ENCODE results near the gene RASA3. TPM values are rescaled to one million over a fixed set of nuclear protein-coding genes. Genes with fewer than 3 reads are reported as not detected.
"Not testable (repeated sequence)": the region's sequence is repeated elsewhere in the genome, so short reads cannot be mapped to it uniquely, and the experiment has no call there.

Gene RASA3
- total RNA-seq, 1 experiment from 2014 or later, result 9.1 TPM

- CTCF ChIA-PET, result no interaction called here
These were observed 33.2 kb downstream of the RASA3 start for GRCh38 chr13:114099191-114099590.

DNA sequence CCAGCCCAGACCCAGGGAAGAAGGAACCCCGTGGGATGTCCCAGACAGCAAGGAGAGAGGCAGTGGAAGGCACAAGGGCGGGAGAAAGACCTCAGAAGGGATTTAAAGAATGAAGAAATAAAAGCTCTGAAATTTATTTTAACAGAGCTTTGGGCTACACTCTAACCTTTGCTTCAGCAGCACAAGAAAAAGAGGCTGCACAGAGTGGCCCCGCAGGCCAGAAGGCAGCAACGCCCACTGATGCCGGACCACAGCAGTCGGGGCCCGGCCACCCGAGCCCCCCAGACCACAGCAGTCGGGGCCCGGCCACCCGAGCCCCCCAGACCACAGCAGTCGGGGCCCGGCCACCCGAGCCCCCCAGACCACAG, 33.8 kb downstream of the RASA3 start:
- H3K9me3 ChIP-seq (ENCODE audit: low read length); H4K20me1 ChIP-seq (ENCODE audit: low read length); H3F3A ChIP-seq (ENCODE audit: low read length, unreplicated experiment); H2AFZ ChIP-seq (ENCODE audit: low read length); DNase-seq; H3K9ac ChIP-seq (ENCODE audit: low read length); CTCF ChIA-PET; BruUV-seq (replicated peaks); H3K4me3 ChIP-seq (ENCODE audit: low read length); H3K4me1 ChIP-seq (ENCODE audit: insufficient read depth, low read length); H3K4me2 ChIP-seq (ENCODE audit: low read length); H3K27me3 ChIP-seq (ENCODE audit: low read length); H3K27ac ChIP-seq (ENCODE audit: low read length); H3K79me2 ChIP-seq (ENCODE audit: low read length); POLR2A ChIA-PET (ENCODE audit: unreplicated experiment); H3K9me2 ChIP-seq (replicated peaks; ENCODE audit: low read length); ATAC-seq; H3K36me3 ChIP-seq (ENCODE audit: low read depth, low read length): not testable (repeated sequence)
- intact Hi-C loops (cut with micrococcal nuclease), result loop anchor here (2.0 kb wide), 1 partner anchor 34 kb away; no protein-coding TSS in a partner anchor

More at GRCh38 chr13:114099191-114099590, 33.2 kb downstream of the RASA3 start:
- H3K4me2 ChIP-seq (ENCODE audit: low read length), result no peak overlapping the region
- H3K27ac ChIP-seq (ENCODE audit: low read length), result no peak overlapping the region
- H3K79me2 ChIP-seq (ENCODE audit: low read length), result 0 out of 2 replicates have a peak, but pooled peaks cover 4% of the 10 kb centered on the region
- H4K20me1 ChIP-seq (ENCODE audit: low read length), result no peaks in the 10 kb centered on the region
- H3K27me3 ChIP-seq (ENCODE audit: low read length), result no peaks in the 10 kb centered on the region
- no peak for TF ChIP-seq EZH2 (IDR thresholded peaks at IDR 0.05; ENCODE audit: low read length, unreplicated experiment)
- no peak for TF ChIP-seq EZH2phosphoT487 (IDR thresholded peaks at IDR 0.05; ENCODE audit: borderline replicate concordance, low read length)
- TF ChIP-seq CTCF (conservative IDR thresholded peaks at IDR 0.05; ENCODE audit: low read depth, low read length), result no peak
- H3K9me3 ChIP-seq (ENCODE audit: low read length), result no peaks in the 10 kb centered on the region
- POLR2A ChIA-PET (ENCODE audit: unreplicated experiment), result no interaction called here
- intact Hi-C loops (cut with micrococcal nuclease), result loop anchor here (2.0 kb wide), 1 partner anchor 34 kb away; no protein-coding TSS in a partner anchor
- H3K36me3 ChIP-seq (ENCODE audit: low read depth, low read length), result no peaks in the 10 kb centered on the region
- no peak overlapping the region for H3K4me3 ChIP-seq (ENCODE audit: low read length)
- H3K9me2 ChIP-seq (replicated peaks; ENCODE audit: low read length), result no peaks in the 10 kb centered on the region
- no TSS peak for BruUV-seq (replicated peaks)
- H2AFZ ChIP-seq (ENCODE audit: low read length), result no peak overlapping the region
- no peaks in the 10 kb centered on the region for H3K4me1 ChIP-seq (ENCODE audit: insufficient read depth, low read length)
- peak; percentile 73 for DNase-seq
- peak; percentile 85 for ATAC-seq
- no peak overlapping the region for H3K9ac ChIP-seq (ENCODE audit: low read length)
- H3F3A ChIP-seq (ENCODE audit: low read length, unreplicated experiment), result peaks cover 3% of the 10 kb centered on the region

GRCh38 chr13:114097893-114098688, 34.3 kb downstream of the RASA3 start:
- TF ChIP-seq EZH2 (IDR thresholded peaks at IDR 0.05; ENCODE audit: low read length, unreplicated experiment) (no peak), EZH2phosphoT487 (IDR thresholded peaks at IDR 0.05; ENCODE audit: borderline replicate concordance, low read length) (no peak), CTCF (conservative IDR thresholded peaks at IDR 0.05; ENCODE audit: low read depth, low read length) (no peak)
- ATAC-seq, result no peak
- no peak overlapping the region for H2AFZ ChIP-seq (ENCODE audit: low read length)
- H3K9me3 ChIP-seq (ENCODE audit: low read length), result no peaks in the 10 kb centered on the region
- BruUV-seq (replicated peaks), result no TSS peak
- ChIA-PET POLR2A (ENCODE audit: unreplicated experiment) (no interaction called here), CTCF (no interaction called here)
- H3K27ac ChIP-seq (ENCODE audit: low read length), result no peak overlapping the region
- H4K20me1 ChIP-seq (ENCODE audit: low read length), result no peaks in the 10 kb centered on the region
- no peaks in the 10 kb centered on the region for H3K36me3 ChIP-seq (ENCODE audit: low read depth, low read length)
- peaks cover 3% of the 10 kb centered on the region for H3F3A ChIP-seq (ENCODE audit: low read length, unreplicated experiment)
- H3K4me2 ChIP-seq (ENCODE audit: low read length), result no peak overlapping the region
- no peaks in the 10 kb centered on the region for H3K27me3 ChIP-seq (ENCODE audit: low read length)
- H3K4me3 ChIP-seq (ENCODE audit: low read length), result no peak overlapping the region
- no peak overlapping the region for H3K9ac ChIP-seq (ENCODE audit: low read length)
- no peak for DNase-seq
- no peaks in the 10 kb centered on the region for H3K4me1 ChIP-seq (ENCODE audit: insufficient read depth, low read length)
- intact Hi-C loops (cut with micrococcal nuclease), result loop anchor here (2.0 kb wide), 1 partner anchor 33 kb away; no protein-coding TSS in a partner anchor
- H3K79me2 ChIP-seq (ENCODE audit: low read length), result 0 out of 2 replicates have a peak, but pooled peaks cover 4% of the 10 kb centered on the region
- H3K9me2 ChIP-seq (replicated peaks; ENCODE audit: low read length), result no peaks in the 10 kb centered on the region
